ENCODE data around the gene AMPD2.

AMPD2 gene

GRCh38 chr1:109617291-109617801 lies 2.3 kb upstream of the AMPD2 start:
- DNase-seq (ENCODE audit: low read depth): no peak

DNA sequence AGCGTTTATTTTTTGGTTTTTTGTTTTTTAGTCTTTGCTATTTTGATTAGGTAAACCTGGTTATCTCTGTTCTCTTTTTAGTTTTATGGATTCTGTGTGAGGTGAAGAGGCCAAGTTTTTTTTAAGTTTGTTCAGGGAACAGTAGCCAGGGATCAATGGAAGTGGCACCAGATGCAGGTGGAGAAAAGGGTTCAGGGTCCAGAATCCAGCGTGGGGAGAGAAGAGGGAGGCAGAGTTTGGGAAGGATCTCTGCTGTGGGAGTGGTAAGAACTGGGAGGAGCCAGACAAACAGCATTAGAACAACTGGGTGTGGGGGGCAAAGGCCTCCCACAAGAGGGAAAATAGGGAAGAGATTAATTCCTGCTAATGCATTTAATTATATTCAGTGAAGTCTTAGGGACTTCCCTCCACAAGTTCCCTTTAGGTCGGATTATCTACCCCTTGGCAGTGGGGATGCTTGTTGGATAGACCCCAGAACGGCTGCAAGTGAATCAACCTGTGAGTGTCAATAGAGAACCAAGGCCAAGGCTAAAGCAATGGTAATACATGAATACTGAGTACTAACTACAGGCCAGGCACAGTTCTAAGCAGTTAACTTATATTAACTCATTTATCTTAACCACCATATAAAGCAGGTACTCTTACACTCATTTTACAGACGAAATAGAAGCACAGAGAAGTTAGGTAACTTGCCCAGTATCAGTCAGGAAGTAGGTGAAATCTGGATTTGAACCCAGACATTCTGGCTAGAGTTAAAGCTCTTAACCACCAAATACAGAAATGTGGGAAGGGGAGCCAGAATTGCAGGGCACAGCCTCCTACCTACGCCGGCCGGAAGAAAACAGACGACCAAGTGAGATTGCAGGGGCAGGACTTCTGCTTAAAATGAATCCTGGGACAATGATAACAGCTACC lies 719 bp upstream of the AMPD2 start:
- no peak for DNase-seq (ENCODE audit: low read depth)

GRCh38 chr1:109620401-109620791 lies 759 bp downstream of the AMPD2 start:
- no peak for DNase-seq (ENCODE audit: low read depth)

DNA sequence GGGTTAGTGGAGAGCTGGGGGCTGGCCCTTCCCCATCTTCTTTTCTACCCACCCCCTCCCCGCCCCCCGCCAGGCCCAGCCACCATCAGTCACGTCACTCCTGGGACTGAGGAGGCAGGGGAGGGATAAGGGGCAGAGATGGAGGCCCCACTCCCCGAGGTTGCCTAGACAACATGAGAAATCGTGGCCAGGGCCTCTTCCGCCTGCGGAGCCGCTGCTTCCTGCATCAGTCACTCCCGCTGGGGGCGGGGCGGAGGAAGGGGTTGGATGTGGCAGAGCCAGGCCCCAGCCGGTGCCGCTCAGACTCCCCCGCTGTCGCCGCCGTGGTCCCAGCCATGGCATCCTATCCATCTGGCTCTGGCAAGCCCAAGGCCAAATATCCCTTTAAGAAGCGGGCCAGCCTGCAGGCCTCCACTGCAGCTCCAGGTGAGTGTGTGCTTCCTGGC lies 1.2 kb downstream of the AMPD2 start:
- peak; percentile 96 for DNase-seq (ENCODE audit: low read depth)

GRCh38 chr1:109621379-109622136 lies 1.9 kb downstream of the AMPD2 start:
- DNase-seq (ENCODE audit: low read depth): no peak

DNA sequence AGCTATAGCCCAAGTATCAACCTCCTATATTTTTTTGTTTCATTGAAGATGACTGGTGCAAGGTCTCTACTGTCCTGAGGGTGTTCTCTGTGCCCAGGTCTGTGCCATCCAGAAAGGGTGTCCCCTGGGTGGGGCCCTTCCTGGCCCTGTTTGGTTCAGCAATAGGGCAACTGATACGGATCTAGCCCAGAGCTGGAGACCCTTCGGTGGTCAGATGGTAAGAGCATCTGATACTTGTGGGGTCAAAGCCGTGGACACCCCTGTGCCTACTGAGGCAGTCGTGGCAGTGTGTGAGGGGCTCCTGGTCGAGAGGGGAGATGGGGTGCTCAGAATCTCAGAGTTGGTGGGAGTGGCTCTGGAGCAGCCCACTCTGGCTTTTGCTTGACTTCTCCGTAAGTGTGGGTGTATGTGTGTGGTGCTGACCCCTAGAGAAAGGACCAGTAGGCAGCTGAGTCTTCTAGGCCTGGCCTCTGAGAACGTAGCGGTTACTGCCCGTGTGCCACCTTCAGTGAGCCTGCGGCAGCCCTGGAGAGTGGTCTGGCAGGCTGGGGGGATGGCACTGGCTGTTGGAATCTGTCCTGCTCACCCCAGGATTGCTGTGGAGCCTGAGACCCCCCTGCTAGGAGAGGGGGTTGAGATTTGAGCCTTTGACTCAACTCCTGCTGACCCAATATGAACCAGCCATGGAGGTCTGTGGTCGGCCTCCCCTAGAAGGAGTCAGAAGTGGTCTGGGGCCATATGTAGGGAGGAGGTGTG lies 2.7 kb downstream of the AMPD2 start:
- no peak for DNase-seq (ENCODE audit: low read depth)

DNA sequence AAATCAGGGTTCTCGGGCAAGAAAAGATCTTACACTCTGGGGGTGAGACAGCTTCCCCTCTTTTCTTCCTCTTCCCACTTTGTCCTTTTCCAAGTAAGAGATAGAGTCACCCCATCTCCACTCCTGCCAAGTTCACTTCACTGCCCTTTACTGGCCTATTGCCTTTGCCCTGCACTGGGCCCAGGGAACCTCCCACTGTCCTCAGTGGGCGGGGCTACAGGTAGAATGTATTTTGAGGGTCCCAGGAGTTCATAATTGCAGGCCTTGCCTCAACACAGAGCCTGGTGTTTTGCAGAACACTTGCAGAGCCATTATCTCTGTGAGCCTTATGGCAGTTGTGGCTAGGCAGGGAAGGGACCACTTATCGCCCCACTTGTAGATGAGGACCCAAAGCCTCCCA lies 3.3 kb downstream of the AMPD2 start:
- DNase-seq (ENCODE audit: low read depth): no peak

- no peak for DNase-seq (ENCODE audit: low read depth)
These were observed 4.0 kb downstream of the AMPD2 start for GRCh38 chr1:109623601-109624161.

DNA sequence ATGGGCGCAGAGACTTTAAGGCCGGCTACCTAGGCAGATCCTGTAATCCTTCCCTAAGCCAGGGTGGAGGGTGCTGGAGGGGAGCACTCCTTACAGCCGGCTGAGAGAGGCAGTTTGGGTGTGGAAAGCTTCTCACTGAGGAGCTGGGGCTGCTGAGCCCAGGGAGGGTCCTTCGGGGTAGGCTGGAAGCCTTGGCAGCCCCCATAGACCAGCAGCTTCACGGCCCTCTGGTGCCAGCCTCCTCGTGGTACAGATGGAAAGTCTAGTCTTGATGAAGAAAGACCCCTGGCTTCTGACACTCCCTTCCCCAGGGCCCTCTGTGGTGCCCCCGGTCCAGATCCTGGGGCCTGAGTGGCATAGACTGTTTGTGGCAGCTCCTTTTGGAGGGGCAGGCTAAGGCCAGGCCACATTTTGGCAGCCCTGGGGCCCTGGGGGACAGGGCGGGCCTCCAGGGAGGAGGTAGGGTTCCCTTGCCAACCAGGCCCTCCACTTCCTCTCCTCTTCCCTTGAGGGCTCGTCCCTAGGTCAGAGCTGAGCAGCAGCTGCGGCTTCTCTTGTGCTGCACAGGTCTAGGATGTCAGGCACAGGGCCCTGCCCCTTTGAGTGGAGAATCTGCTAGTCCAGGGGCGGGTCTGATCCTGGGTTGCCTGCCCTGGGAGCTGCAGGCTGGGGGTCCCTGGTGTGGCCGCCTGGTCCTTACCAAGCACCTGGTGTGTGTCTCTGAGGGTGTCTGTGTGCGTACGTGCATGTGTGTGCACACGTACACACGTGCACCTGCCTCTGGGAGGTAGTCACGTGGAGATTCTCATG lies 4.8 kb downstream of the AMPD2 start:
- no peak for DNase-seq (ENCODE audit: low read depth)

DNA sequence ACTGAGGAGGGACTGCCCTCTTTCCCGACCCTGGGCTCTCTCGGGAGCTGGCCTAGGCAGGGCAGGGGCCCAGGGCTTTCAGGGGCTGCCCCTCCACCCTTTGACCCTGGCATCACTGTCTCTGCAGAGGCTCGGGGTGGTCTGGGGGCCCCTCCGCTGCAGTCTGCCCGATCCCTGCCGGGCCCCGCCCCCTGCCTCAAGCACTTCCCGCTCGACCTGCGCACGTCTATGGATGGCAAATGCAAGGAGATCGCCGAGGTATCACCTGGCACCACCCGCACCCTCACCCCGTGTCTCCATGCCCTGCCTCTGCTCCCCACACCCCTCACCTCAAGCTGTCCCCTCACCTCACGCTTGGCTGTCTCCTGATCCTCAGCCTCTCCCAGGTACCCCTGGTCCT lies 5.5 kb downstream of the AMPD2 start:
- no peak for DNase-seq (ENCODE audit: low read depth)

DNA sequence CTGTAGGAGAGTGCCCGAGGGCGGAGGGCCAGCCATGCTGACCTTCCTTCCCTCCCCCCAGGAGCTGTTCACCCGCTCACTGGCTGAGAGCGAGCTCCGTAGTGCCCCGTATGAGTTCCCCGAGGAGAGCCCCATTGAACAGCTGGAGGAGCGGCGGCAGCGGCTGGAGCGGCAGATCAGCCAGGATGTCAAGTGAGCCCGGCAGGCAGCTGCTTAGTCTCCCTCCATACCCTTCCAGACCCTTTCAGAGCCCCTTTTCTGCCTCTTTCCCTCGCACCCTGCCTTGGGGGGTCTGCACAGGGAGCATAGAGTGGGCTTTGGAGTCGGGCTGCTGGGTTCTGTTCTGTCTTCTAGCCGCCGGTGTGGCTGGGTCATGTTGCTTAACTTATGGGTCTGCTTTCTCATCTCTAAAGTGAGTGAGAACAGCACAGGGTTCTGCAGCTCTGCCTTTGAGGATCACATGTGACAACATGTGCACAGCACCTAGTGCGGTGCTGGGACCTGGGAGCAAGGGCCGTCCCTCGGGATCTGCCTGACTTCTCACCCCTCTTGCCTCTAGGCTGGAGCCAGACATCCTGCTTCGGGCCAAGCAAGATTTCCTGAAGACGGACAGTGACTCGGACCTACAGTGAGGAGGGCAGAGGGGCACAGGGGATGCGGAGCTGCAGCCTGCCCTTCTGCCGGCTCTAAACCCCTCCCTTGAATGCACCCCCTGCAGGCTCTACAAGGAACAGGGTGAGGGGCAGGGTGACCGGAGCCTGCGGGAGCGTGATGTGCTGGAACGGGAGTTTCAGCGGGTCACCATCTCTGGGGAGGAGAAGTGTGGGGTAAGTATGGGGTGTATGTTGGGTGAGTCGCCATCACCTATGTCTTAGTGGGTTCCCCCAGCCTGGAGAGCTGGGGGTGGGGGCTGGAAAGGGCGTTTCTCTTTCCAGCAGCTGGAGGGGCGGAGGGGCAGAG lies 6.2 kb downstream of the AMPD2 start:
- no peak for DNase-seq (ENCODE audit: low read depth)

GRCh38 chr1:109626682-109627408 lies 7.2 kb downstream of the AMPD2 start:
- DNase-seq (ENCODE audit: low read depth): no peak

- no peak for DNase-seq (ENCODE audit: low read depth)
These were observed 8.2 kb downstream of the AMPD2 start for GRCh38 chr1:109627692-109628399.

- DNase-seq (ENCODE audit: low read depth): no peak
These were observed 9.1 kb downstream of the AMPD2 start for GRCh38 chr1:109628540-109629321.

DNA sequence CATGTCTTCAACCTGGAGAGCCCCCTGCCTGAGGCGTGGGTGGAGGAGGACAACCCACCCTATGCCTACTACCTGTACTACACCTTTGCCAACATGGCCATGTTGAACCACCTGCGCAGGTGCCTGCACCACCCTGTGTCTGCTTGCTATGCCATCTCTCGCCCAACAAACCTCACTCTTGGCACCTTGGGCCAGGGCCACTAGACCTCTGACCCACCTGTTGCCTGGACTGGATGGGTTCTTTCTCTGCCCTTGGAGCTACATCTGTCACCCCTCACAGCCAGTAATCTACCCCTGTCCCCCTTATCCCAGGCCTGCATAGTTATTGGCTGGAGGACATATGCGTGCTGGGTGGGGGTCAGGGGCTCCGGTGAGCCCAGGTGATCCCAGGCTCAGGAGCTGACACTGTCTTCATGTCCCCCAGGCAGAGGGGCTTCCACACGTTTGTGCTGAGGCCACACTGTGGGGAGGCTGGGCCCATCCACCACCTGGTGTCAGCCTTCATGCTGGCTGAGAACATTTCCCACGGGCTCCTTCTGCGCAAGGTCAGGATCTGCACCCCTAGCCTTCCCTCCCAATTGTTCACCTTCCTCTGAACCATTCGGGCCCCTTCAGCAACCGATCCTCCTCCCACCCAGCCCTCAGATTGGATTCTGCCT lies 9.9 kb downstream of the AMPD2 start:
- no peak for DNase-seq (ENCODE audit: low read depth)

DNA sequence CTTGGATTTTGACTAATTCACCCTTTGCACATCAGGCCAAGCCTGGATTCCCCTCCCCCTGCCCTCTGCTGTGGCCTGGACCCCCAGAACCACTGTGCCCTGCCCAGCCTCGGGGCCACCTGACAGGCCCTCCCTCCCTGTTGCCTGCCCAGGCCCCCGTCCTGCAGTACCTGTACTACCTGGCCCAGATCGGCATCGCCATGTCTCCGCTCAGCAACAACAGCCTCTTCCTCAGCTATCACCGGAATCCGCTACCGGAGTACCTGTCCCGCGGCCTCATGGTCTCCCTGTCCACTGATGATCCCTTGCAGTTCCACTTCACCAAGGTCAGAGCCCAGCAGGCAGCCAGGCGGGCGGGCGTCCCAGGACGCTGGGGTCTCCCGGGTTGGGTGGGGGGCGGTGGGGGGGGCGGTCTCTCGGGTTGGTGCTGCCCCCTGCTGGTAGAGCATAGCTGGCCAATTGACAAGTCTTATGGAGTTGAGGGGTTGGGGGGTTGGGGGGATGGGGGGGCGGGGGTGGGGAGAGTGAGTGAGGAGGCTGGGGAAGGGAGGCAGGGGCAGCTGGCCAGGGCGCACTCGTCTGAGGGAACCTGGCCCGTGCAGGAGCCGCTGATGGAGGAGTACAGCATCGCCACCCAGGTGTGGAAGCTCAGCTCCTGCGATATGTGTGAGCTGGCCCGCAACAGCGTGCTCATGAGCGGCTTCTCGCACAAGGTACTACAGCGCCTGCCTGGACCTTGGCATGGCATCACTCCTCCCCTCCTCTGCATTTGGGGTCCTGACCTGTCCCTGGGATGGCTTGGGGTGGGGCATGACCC lies 10.7 kb downstream of the AMPD2 start:
- no peak for DNase-seq (ENCODE audit: low read depth)

Measured in activated T-helper 9 cell treated with anti-CD3 and anti-CD28 coated beads, Interleukin-2, amount 50 U/mL, for 16 hours (primary cell).